HUES6 (cell line): Measurements from ENCODE around the gene PLXNA4.
"Not testable (repeated sequence)": the region's sequence is repeated elsewhere in the genome, so short reads cannot be mapped to it uniquely, and the experiment has no call there.

ENCODE experiments used
- H3K27ac ChIP-seq: 2 replicates; pipeline ENCODE4 v1.7.0; 2013; ENCODE audit warnings: low read depth, mild to moderate bottlenecking, low read length, inconsistent platforms
- H3K27me3 ChIP-seq: 2 replicates; pipeline ENCODE4 v1.6.1; 2013; ENCODE audit warnings: low read length; ENCODE audit not compliant: control insufficient read depth, insufficient read depth
- H3K36me3 ChIP-seq: 2 replicates; pipeline ENCODE4 v1.6.1; 2013; ENCODE audit warnings: low read length; ENCODE audit not compliant: control insufficient read depth, insufficient read depth
- H3K4me1 ChIP-seq: 2 replicates; pipeline ENCODE4 v1.6.1; 2013; ENCODE audit warnings: low read length; ENCODE audit not compliant: control insufficient read depth, insufficient read depth
- H3K4me3 ChIP-seq: 2 replicates; pipeline ENCODE4 v1.5.1; 2013; ENCODE audit warnings: low read depth, low read length
- H3K9ac ChIP-seq: one replicate; pipeline ENCODE4 v1.6.1; 2013; ENCODE audit warnings: mild to moderate bottlenecking, low read length
- H3K9me3 ChIP-seq: 2 replicates; pipeline ENCODE4 v1.6.1; 2013; ENCODE audit warnings: low read depth, low read length; ENCODE audit not compliant: control insufficient read depth, insufficient read depth

PLXNA4 gene

GRCh38 chr7:132183781-132184380 is 392.4 kb downstream of the PLXNA4 start:
- H3K9ac ChIP-seq = no peak overlapping the region
- H3K9me3 ChIP-seq = peaks cover 17% of the 10 kb centered on the region
- H3K4me3 ChIP-seq = no peak overlapping the region
- no peak overlapping the region for H3K27ac ChIP-seq
- no peaks in the 10 kb centered on the region for H3K27me3 ChIP-seq
- no peaks in the 10 kb centered on the region for H3K36me3 ChIP-seq
- H3K4me1 ChIP-seq = peaks cover 18% of the 10 kb centered on the region

- H3K27me3 ChIP-seq = no peaks in the 10 kb centered on the region
Observed at GRCh38 chr7:132182992-132183391, 393.3 kb downstream of the PLXNA4 start.

GRCh38 chr7:132181946-132182685 is 394.2 kb downstream of the PLXNA4 start:
- H3K9me3 ChIP-seq = peaks cover 11% of the 10 kb centered on the region
- no peak overlapping the region for H3K4me3 ChIP-seq
- peaks cover 12% of the 10 kb centered on the region for H3K4me1 ChIP-seq
- H3K27me3 ChIP-seq = no peaks in the 10 kb centered on the region
- no peaks in the 10 kb centered on the region for H3K36me3 ChIP-seq
- H3K9ac ChIP-seq = no peak overlapping the region
- H3K27ac ChIP-seq = no peak overlapping the region

More at GRCh38 chr7:132182992-132183391, 393.3 kb downstream of the PLXNA4 start:
- H3K27ac ChIP-seq = no peak overlapping the region
- no peak overlapping the region for H3K4me3 ChIP-seq
- H3K9me3 ChIP-seq = peaks cover 17% of the 10 kb centered on the region
- no peak overlapping the region for H3K9ac ChIP-seq
- H3K36me3 ChIP-seq = no peaks in the 10 kb centered on the region
- peaks cover 12% of the 10 kb centered on the region for H3K4me1 ChIP-seq

GRCh38 chr7:132181371-132181770 is 394.9 kb downstream of the PLXNA4 start:
- Histone ChIP-seq H3K27me3 (no peaks in the 10 kb centered on the region), H3K9me3 (peaks cover 5% of the 10 kb centered on the region; the same call in 1 of the 2 replicates), H3K36me3 (no peaks in the 10 kb centered on the region), H3K27ac (no peak overlapping the region), H3K4me3 (no peak overlapping the region), H3K9ac (no peak overlapping the region), H3K4me1 (peaks cover 12% of the 10 kb centered on the region)

DNA sequence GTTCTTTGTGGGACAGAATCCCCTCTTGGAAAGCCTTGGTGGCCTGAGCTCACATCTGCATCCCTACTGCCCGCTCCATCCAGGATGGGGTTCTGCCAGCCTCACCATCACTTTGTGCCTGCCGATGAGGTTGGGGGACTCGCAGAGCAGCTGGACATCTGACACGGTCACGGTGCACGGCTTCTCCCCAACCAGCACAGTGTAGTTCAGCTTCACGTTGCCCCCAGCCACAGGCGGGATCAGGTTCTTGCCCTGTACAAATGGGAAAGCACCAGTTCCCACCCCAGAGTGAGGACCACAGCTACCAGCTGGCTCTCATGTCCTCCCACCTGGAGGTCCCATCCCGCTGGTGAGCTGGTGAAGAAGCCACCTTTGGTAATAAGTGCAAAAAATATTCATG is 395.8 kb downstream of the PLXNA4 start:
- Histone ChIP-seq H3K36me3 (no peaks in the 10 kb centered on the region), H3K4me1 (peaks cover 12% of the 10 kb centered on the region), H3K9ac (no peak overlapping the region), H3K27me3 (no peaks in the 10 kb centered on the region), H3K9me3 (no peaks in the 10 kb centered on the region), H3K4me3 (no peak overlapping the region), H3K27ac (no peak overlapping the region)

DNA sequence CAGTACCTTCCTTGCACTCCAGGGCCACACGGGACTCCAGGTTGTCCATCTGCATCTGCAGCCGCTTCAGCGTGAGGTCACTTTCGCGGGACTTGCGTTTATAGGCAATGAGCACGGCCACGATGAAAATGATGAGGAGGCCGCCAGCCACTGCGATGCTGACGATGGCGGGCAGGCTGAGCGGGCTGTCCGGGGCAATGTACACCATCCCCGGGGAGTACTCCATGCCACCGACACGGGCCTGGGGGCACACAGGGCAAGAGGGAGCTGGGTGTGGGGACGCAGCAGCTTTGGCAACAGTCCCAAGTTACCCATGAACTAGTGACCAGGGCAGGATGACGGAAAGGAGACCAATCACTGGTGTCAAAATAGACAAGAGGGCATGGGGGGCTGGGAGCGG is 396.6 kb downstream of the PLXNA4 start:
- Histone ChIP-seq H3K4me3 (no peak overlapping the region), H3K27me3 (no peaks in the 10 kb centered on the region), H3K9me3 (no peaks in the 10 kb centered on the region), H3K9ac (no peak overlapping the region), H3K36me3 (no peaks in the 10 kb centered on the region), H3K27ac (no peak overlapping the region), H3K4me1 (peaks cover 12% of the 10 kb centered on the region)

- Histone ChIP-seq H3K27me3 (no peaks in the 10 kb centered on the region), H3K4me1 (peaks cover 6% of the 10 kb centered on the region), H3K4me3 (no peak overlapping the region), H3K9me3 (no peaks in the 10 kb centered on the region), H3K27ac (no peak overlapping the region), H3K9ac (no peak overlapping the region), H3K36me3 (no peaks in the 10 kb centered on the region)
Observed at GRCh38 chr7:132179080-132179430, 397.2 kb downstream of the PLXNA4 start.

GRCh38 chr7:132178402-132179079 is 397.7 kb downstream of the PLXNA4 start:
- H3K36me3 ChIP-seq, H3K27me3 ChIP-seq, H3K9ac ChIP-seq, H3K27ac ChIP-seq, H3K9me3 ChIP-seq, H3K4me1 ChIP-seq, H3K4me3 ChIP-seq: not testable (repeated sequence)

GRCh38 chr7:132177708-132178401 is 398.4 kb downstream of the PLXNA4 start:
- Histone ChIP-seq H3K4me1 (no peaks in the 10 kb centered on the region), H3K27me3 (no peaks in the 10 kb centered on the region), H3K36me3 (no peaks in the 10 kb centered on the region), H3K4me3 (no peak overlapping the region), H3K9me3 (no peaks in the 10 kb centered on the region), H3K27ac (no peak overlapping the region), H3K9ac (no peak overlapping the region)

DNA sequence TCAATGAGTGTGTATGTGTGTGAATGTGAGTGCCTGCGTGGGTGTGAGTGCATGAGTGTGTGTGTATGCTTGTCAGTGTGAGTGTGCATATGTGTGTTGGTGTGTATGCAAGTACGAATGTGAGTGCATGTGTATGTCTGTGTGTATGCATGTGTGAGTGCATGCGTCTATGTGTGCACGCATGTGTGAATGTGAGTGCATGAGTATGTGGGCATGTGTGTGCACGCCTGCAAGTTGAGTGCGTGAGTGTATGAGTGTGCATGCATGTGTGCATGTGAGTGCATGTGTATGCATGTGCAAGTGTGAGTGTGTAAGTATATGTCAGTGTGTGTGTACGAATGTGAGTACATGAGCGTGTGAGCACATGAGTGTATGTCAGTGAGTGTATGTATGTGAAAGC is 399.6 kb downstream of the PLXNA4 start:
- no peak overlapping the region for H3K27ac ChIP-seq
- H3K36me3 ChIP-seq = no peaks in the 10 kb centered on the region
- H3K27me3 ChIP-seq = no peaks in the 10 kb centered on the region
- H3K9me3 ChIP-seq = no peaks in the 10 kb centered on the region
- H3K9ac ChIP-seq = no peak overlapping the region
- no peaks in the 10 kb centered on the region for H3K4me1 ChIP-seq
- no peak overlapping the region for H3K4me3 ChIP-seq

DNA sequence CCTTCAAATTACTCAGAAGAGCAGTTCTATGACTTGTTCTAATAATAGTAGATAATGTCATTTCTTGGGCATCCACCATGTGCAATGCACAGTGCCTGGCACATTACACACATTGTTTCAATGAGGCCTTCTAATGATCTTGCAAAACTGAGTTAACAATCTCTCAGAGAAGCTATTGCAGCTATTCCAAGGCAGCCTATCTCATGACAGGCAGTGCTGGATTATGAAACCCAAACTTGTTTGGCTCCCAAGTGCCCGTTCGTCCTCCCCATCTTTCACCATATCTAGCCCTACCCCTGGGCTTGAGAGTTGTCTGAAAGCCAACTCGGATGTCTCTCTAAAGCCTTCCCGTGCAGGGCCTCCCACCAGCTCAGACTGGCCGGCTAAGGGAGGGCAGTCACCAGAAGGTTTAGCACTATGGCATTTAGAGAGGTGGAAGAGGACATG is 405.1 kb downstream of the PLXNA4 start:
- Histone ChIP-seq H3K36me3 (no peaks in the 10 kb centered on the region), H3K9ac (no peak overlapping the region), H3K9me3 (no peaks in the 10 kb centered on the region), H3K4me3 (no peak overlapping the region), H3K27me3 (no peaks in the 10 kb centered on the region), H3K4me1 (no peaks in the 10 kb centered on the region), H3K27ac (no peak overlapping the region)
